CD14-positive monocyte (primary cell): ENCODE measurements around the gene TJP2. TPM values are rescaled to one million over a fixed set of nuclear protein-coding genes. Genes with fewer than 3 reads are reported as not detected.

ENCODE experiments used
- DNase-seq, 3 donors: peaks; one replicate each; pipeline ENCODE4 v3.0.0-alpha.2; 2011 to 2022
- H2AFZ ChIP-seq: 2 replicates; pipeline ENCODE4 v1.6.0; 2012; ENCODE audit warnings: mild to moderate bottlenecking, low read depth, low read length, inconsistent platforms; ENCODE audit not compliant: insufficient read depth, poor library complexity, severe bottlenecking
- H3K27ac ChIP-seq, 2 donors: 1 replicate in 1 of 2; 2 replicates in 1 of 2; pipeline ENCODE4 v1.5.1; 2012 to 2013; ENCODE audit warnings: low read length in 2 of 2, control low read depth in 1 of 2, inconsistent platforms in 1 of 2, low read depth in 1 of 2, mild to moderate bottlenecking in 1 of 2
- H3K27me3 ChIP-seq, 2 donors: one replicate each; pipeline versions ENCODE4 v1.6.0 to v1.6.1; 2011 to 2013; ENCODE audit warnings: low read length in 2 of 2; ENCODE audit not compliant: control insufficient read depth in 2 of 2, insufficient read depth in 2 of 2
- H3K36me3 ChIP-seq, 2 donors: replicated peaks in 1 of 2; 1 replicate in 1 of 2; 2 replicates in 1 of 2; pipeline versions ENCODE4 v1.5.1 to v1.6.1; 2012 to 2013; ENCODE audit warnings: low read length in 2 of 2, control low read depth in 1 of 2, inconsistent platforms in 1 of 2, mild to moderate bottlenecking in 1 of 2; ENCODE audit not compliant: insufficient read depth in 2 of 2, control insufficient read depth in 1 of 2
- H3K4me1 ChIP-seq, 2 donors: 1 replicate in 1 of 2; 2 replicates in 1 of 2; pipeline versions ENCODE4 v1.5.1 to v1.6.1; 2012 to 2013; ENCODE audit warnings: low read length in 2 of 2, control low read depth in 1 of 2, inconsistent platforms in 1 of 2, mild to moderate bottlenecking in 1 of 2, moderate library complexity in 1 of 2; ENCODE audit not compliant: insufficient read depth in 2 of 2, control insufficient read depth in 1 of 2
- H3K4me2 ChIP-seq: replicated peaks from 2 replicates; pipeline ENCODE3; 2012; ENCODE audit warnings: low read length, moderate library complexity, mild to moderate bottlenecking; ENCODE audit not compliant: poor library complexity, severe bottlenecking; ENCODE audit errors: extremely low read depth
- H3K4me3 ChIP-seq, 3 experiments: fragments of 200-600 bp in 1 of 3; sonication (generic) in 1 of 3; replicated peaks in 1 of 3; 1 replicate in 2 of 3; 2 replicates in 1 of 3; pipeline ENCODE4 v1.5.1; 2011 to 2013; ENCODE audit warnings: low read length in 3 of 3, mild to moderate bottlenecking in 3 of 3, control low read depth in 2 of 3, low read depth in 2 of 3, inconsistent platforms in 1 of 3, moderate library complexity in 1 of 3
- H3K79me2 ChIP-seq: 2 replicates; pipeline ENCODE4 v1.6.0; 2012; ENCODE audit warnings: mild to moderate bottlenecking, control low read depth, inconsistent platforms, low read length, moderate library complexity; ENCODE audit not compliant: insufficient read depth
- H3K9ac ChIP-seq: 2 replicates; pipeline ENCODE4 v1.6.0; 2017; ENCODE audit warnings: low read length, mild to moderate bottlenecking; ENCODE audit not compliant: insufficient read depth, poor library complexity, severe bottlenecking
- H3K9me3 ChIP-seq, 2 donors: replicated peaks in 1 of 2; 1 replicate in 1 of 2; 2 replicates in 1 of 2; pipeline versions ENCODE4 v1.5.1 to v1.6.1; 2012 to 2013; ENCODE audit warnings: low read length in 2 of 2, control low read depth in 1 of 2; ENCODE audit not compliant: control insufficient read depth in 1 of 2, insufficient read depth in 1 of 2
- H4K20me1 ChIP-seq: 2 replicates; pipeline ENCODE4 v1.6.0; 2012; ENCODE audit warnings: mild to moderate bottlenecking, low read length, control low read depth, moderate library complexity; ENCODE audit not compliant: insufficient read depth
- H3K27ac Mint-ChIP-seq, 7 donors: one replicate each; pipeline ENCODE4 v1.8.0; 2020; ENCODE audit warnings: mild to moderate bottlenecking in 7 of 7, mixed read lengths in 7 of 7, moderate library complexity in 6 of 7, inconsistent platforms in 2 of 7
- H3K27me3 Mint-ChIP-seq, 3 donors: one replicate each; pipeline ENCODE4 v1.8.0; 2021 to 2022; ENCODE audit warnings: low read depth in 3 of 3, mild to moderate bottlenecking in 3 of 3, mixed read lengths in 3 of 3, moderate library complexity in 3 of 3, inconsistent platforms in 1 of 3
- H3K36me3 Mint-ChIP-seq, 2 donors: one replicate each; pipeline ENCODE4 v1.8.0; 2020; ENCODE audit warnings: mixed read lengths in 2 of 2, inconsistent platforms in 1 of 2, mild to moderate bottlenecking in 1 of 2
- H3K4me1 Mint-ChIP-seq: one replicate; pipeline ENCODE4 v1.8.0; 2020; ENCODE audit warnings: mild to moderate bottlenecking, mixed read lengths
- H3K4me3 Mint-ChIP-seq, 2 donors: one replicate each; pipeline ENCODE4 v1.8.0; 2020; ENCODE audit warnings: mild to moderate bottlenecking in 2 of 2, mixed read lengths in 2 of 2, moderate library complexity in 1 of 2
- H3K9me3 Mint-ChIP-seq, 7 donors: one replicate each; pipeline ENCODE4 v1.8.0; 2020 to 2022; ENCODE audit warnings: mixed read lengths in 7 of 7, mild to moderate bottlenecking in 6 of 7, moderate library complexity in 6 of 7, inconsistent platforms in 2 of 7
- CTCF ChIP-seq: fragments of 200-600 bp; IDR thresholded peaks from one replicate; pipeline ENCODE4 v1.8.0; 2022; ENCODE audit warnings: antibody characterized with exemption, mild to moderate bottlenecking
- WGBS: methylation state at CpG from one replicate; pipeline ENCODE4 v1.1.5; 2013; ENCODE audit warnings: missing lambda C conversion rate; ENCODE audit not compliant: insufficient coverage; 5-methylcytosine and 5-hydroxymethylcytosine counted together
- intact Hi-C, 2 donors: fragments of 100-400 bp; cut with micrococcal nuclease; formaldehyde crosslinking; loops; one replicate each; pipeline versions ENCODE4 v1.15.0 to v1.15.1; 2023
- polyA plus RNA-seq, 3 donors: library from polyadenylated mRNA; depleted of rRNA in 1 of 3; unstranded in 2 of 3; stranded (reverse) in 1 of 3; fragments of 300-500 nt in 2 of 3; fragments of >200 nt in 1 of 3; fragmentation: Illumina TruSeq in 2 of 3; gene quantifications; 1 replicate in 2 of 3; 2 replicates in 1 of 3; pipeline ENCODE4 v1.2.3, GENCODE V29; 2012 to 2021

TJP2 gene
- polyA plus RNA-seq, 3 donors: 8.0 to 17.8 (median 13.8) TPM

- no peaks in the 10 kb centered on the region for H4K20me1 ChIP-seq
- no peak overlapping the region for H3K4me3 ChIP-seq
- H3K79me2 ChIP-seq: no peaks in the 10 kb centered on the region
- TF ChIP-seq CTCF: no peak
- H3K36me3 ChIP-seq: no peaks in the 10 kb centered on the region
- Mint-ChIP-seq H3K4me1 (no peaks in the 10 kb centered on the region), H3K36me3 (no peaks in the 10 kb centered on the region), H3K9me3 (peaks cover 6 to 11% (median 8%) of the 10 kb centered on the region in 7 donors), H3K27ac (no peak overlapping the region), H3K27me3 (no peaks in the 10 kb centered on the region), H3K4me3 (no peak overlapping the region)
- H3K4me2 ChIP-seq: no peak overlapping the region
- DNase-seq: no peak
- H2AFZ ChIP-seq: no peak overlapping the region
- H3K27ac ChIP-seq: no peak overlapping the region
- no peaks in the 10 kb centered on the region for H3K27me3 ChIP-seq
- no peaks in the 10 kb centered on the region for H3K4me1 ChIP-seq
- H3K9ac ChIP-seq: no peak overlapping the region
- WGBS: 96% methylated on average over 4 of the region's 5 CpGs
- H3K9me3 ChIP-seq: peaks cover 2 to 8% of the 10 kb centered on the region in 2 donors
- intact Hi-C loops: no loop called here
Measured at GRCh38 chr9:69307446-69308205, 133.5 kb downstream of the TJP2 start.

GRCh38 chr9:69308206-69308931, 134.3 kb downstream of the TJP2 start:
- whole genome bisulfite sequencing: 100% methylated on average over 1 of the region's 5 CpGs
- TF ChIP-seq CTCF: no peak
- Histone ChIP-seq H3K79me2 (no peaks in the 10 kb centered on the region), H4K20me1 (no peaks in the 10 kb centered on the region), H3K27ac (no peak overlapping the region), H3K4me2 (no peak overlapping the region), H2AFZ (no peak overlapping the region), H3K4me3 (no peak overlapping the region), H3K9me3 (peaks cover 9 to 16% of the 10 kb centered on the region in 2 donors), H3K36me3 (no peaks in the 10 kb centered on the region), H3K9ac (no peak overlapping the region), H3K27me3 (no peaks in the 10 kb centered on the region), H3K4me1 (no peaks in the 10 kb centered on the region)
- H3K36me3 Mint-ChIP-seq: no peaks in the 10 kb centered on the region
- H3K4me1 Mint-ChIP-seq: no peaks in the 10 kb centered on the region
- H3K27me3 Mint-ChIP-seq: no peaks in the 10 kb centered on the region
- intact Hi-C loops: no loop called here
- H3K9me3 Mint-ChIP-seq: peaks cover 13 to 18% (median 15%) of the 10 kb centered on the region in 7 donors
- H3K27ac Mint-ChIP-seq: no peak overlapping the region
- no peak for DNase-seq
- no peak overlapping the region for H3K4me3 Mint-ChIP-seq
